Measurements from ENCODE around the gene SLC9A4.
A peak's percentile ranks its signal among the peaks of the same experiment; 100 is the strongest.

The SLC9A4 gene

DNA sequence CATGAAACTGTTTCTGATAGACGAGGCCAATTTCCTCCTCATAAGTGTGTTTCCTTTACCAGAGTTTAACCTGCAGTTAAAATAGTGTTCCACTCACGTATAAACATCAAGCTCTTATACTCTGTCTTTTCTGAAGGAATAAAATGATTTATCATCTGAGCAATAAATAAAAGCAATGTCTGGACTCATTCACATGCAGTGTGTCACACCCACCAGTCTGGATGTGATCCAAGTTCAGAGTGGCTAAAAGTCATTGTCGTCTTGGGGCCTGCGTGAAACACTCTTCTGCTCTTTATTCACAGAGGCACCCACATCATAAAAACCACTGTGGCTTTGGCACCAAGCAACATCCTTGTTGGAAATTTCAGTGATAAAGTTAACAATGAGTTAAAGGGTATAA lies 19.5 kb upstream of the SLC9A4 start:
- FAIRE-seq, result no peak

DNA sequence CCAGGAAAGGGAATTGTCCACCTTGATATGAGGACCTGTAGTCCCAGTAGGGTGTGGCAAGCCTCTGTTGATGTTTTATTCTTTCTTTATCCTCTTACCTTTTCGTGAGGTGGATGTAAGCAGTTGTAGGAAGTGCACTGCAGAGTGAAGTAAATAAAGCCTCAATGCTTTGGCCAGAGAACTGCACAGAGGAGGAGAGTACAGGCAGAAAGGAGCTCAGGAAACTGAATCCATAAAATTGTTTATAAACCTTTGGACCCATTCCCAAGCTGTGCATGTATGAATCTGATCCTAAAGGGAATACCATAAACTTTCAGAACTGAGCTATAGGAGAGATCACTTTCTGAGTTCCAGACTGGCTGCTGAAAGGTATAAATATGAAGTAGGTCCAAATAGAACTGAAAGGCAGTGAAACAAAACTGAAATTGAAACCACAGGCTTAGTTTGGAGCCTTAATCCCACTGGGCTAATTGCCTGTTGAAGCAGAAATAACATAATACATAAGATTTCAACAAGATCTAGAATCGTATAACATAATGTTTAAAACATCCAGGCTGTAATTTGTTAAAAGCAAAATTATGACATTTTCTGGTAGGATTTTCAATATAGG lies 17.9 kb upstream of the SLC9A4 start:
- FAIRE-seq, result no peak

GRCh38 chr2:102460467-102460866 lies 12.6 kb upstream of the SLC9A4 start:
- no peak for FAIRE-seq

GRCh38 chr2:102461188-102461587 lies 11.8 kb upstream of the SLC9A4 start:
- FAIRE-seq, result no peak

GRCh38 chr2:102463160-102463559 lies 9.9 kb upstream of the SLC9A4 start:
- no peak for FAIRE-seq

- FAIRE-seq, result no peak
Observed at GRCh38 chr2:102470168-102470567, 2.9 kb upstream of the SLC9A4 start.

DNA sequence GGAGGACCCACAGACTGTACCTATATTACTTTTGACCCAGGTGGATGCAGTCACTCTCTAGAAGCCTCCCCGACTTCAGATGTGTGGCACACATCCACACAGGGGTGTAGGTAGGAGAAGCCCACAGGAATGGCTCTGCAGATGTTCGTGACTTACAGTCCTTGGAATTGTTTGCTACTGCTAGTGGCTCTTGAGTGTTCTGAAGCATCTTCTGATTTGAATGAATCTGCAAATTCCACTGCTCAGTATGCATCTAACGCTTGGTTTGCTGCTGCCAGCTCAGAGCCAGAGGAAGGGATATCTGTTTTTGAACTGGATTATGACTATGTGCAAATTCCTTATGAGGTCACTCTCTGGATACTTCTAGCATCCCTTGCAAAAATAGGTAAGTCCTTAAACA lies 605 bp downstream of the SLC9A4 start:
- FAIRE-seq, result no peak

GRCh38 chr2:102474785-102475184 lies 1.8 kb downstream of the SLC9A4 start:
- FAIRE-seq, result no peak

DNA sequence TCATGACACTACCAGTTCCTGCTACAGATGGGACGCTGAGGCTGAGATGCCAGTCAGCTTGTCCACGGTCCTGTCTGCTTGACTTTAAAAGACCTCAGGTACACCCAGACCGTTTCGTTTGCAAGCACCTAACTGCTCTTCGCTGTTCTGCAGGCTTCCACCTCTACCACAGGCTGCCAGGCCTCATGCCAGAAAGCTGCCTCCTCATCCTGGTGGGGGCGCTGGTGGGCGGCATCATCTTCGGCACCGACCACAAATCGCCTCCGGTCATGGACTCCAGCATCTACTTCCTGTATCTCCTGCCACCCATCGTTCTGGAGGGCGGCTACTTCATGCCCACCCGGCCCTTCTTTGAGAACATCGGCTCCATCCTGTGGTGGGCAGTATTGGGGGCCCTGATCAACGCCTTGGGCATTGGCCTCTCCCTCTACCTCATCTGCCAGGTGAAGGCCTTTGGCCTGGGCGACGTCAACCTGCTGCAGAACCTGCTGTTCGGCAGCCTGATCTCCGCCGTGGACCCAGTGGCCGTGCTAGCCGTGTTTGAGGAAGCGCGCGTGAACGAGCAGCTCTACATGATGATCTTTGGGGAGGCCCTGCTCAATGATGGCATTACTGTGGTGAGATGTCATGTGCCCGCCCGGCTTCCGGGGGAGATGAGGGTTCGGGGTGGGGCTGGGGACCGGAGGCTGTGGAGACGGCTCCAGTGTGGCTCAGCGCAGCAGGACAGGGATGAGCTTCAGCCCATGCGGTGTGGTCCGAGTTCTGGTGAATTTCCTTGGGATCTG lies 5.9 kb downstream of the SLC9A4 start:
- FAIRE-seq, result no peak

GRCh38 chr2:102480285-102481195 lies 7.5 kb downstream of the SLC9A4 start:
- FAIRE-seq, result no peak

- FAIRE-seq, result no peak
Observed at GRCh38 chr2:102481931-102482330, 8.9 kb downstream of the SLC9A4 start.

- FAIRE-seq, result no peak
Observed at GRCh38 chr2:102483086-102483485, 10.1 kb downstream of the SLC9A4 start.

DNA sequence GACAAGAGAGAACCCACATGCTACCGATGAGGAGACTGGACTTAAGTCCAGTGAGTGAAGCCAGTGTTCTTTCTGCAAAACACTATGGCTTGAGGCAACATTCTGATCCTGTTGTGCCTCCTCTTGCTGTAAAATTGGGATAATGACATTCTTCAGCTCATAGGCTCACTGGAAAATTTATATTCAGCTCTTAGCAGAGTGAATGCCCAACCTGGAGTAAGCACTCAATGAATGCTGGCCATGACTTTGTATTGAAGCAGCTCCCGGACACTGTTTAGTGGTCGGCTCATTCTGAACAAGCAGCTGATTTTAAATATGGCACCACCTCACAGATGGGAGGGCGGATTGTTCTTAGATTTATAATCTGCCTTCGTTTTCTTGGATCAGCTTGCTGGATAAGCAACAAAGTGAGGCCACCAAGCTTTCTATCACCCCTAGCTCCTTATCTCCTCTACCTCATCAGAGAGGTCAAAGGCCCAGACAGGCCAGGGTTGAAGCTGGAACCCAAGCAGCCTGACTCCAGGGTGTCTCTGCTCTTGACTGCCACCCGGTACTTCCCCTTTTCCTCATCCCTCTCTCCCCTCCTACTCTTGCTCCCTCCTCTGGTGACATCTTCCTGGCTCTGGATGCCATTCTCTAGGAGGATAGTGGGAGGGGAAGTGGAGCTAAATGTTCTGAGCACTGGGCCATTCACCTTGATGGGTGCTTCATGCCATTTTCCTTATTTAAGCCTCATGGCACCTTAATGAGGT lies 11.5 kb downstream of the SLC9A4 start:
- FAIRE-seq, result no peak

DNA sequence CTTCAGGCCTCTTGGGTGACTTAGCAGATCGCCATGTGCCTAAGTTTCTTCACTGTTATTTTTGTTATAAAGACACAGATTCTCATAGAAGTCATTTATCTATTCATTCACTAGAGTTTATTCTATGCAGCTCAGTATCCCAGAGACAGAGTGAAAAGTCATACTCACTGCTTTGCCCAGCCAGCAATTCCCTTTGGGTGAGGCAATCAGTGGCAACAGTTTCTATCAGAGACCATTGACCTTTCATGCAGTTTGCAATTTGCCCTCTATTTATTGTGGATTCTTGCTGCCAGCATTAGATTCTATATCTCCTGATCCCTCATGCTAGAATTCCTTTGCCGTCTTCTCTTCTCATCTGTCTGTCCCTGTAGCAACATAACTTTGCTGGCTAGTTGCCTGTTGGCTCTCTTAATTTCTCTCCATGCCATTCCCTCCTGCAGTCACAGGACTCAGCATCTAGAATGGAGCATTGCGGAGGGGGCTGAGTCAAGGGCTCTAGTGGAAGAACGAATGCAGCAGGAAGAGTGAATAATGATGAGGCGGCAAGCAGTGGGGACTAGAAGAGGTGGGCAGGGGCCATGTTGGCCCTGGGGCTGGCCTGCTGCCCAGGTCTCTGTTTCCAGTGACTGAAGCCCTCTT lies 12.2 kb downstream of the SLC9A4 start:
- no peak for FAIRE-seq

- FAIRE-seq, result no peak
Observed at GRCh38 chr2:102486941-102487702, 14.1 kb downstream of the SLC9A4 start.

- FAIRE-seq, result no peak
Observed at GRCh38 chr2:102487761-102488462, 14.9 kb downstream of the SLC9A4 start.

- no peak for FAIRE-seq
Observed at GRCh38 chr2:102489646-102490045, 16.6 kb downstream of the SLC9A4 start.

- FAIRE-seq, result no peak
Observed at GRCh38 chr2:102492006-102492405, 19.0 kb downstream of the SLC9A4 start.

DNA sequence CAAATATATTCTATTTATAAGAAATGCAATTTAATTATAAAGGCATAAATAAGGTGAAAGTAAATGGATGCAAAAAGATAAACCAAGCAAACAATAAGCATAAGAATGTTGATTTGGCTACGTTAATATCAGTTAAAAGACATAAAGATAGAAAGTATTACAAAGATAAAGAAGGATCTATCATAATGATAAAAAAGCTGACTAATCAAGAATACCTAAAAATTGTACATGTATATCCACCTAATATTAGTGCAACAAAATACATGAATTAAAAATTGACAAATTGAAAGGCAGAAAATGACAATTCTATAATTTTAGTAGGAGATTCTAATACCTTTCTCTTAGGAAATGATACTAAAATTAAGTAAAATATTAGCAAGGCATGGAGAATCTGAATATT lies 21.5 kb downstream of the SLC9A4 start:
- peak; percentile 19 for FAIRE-seq

- no peak for FAIRE-seq
Observed at GRCh38 chr2:102498414-102498813, 25.4 kb downstream of the SLC9A4 start.

GRCh38 chr2:102499558-102499957 lies 26.5 kb downstream of the SLC9A4 start:
- FAIRE-seq, result no peak

Measured in TTC549 (cell line).